Stimulated activated CD8-positive, alpha-beta memory T cell treated with anti-CD3 and anti-CD28 coated beads, Interleukin-4, amount 100 ng/mL, for 48 hours (primary cell): ENCODE measurements around the gene FERMT3.
"Not testable (repeated sequence)": the region's sequence is repeated elsewhere in the genome, so short reads cannot be mapped to it uniquely, and the experiment has no call there.

Source experiments
- DNase-seq: peaks from one replicate; pipeline ENCODE4 v3.0.0-alpha.2; 2020

FERMT3 gene

GRCh38 chr11:64206457-64207255 is at the start of gene FERMT3:
Gene FERMT3, plus strand, starts transcription at chr11:64206721. Its CDS starts 644 bp downstream, at chr11:64207365.
- peak; percentile 84 for DNase-seq

- DNase-seq = no peak
Observed at GRCh38 chr11:64157631-64158394, 48.7 kb upstream of the FERMT3 start.

- no peak for DNase-seq
Observed at GRCh38 chr11:64161037-64161436, 45.5 kb upstream of the FERMT3 start.

- DNase-seq = not testable (repeated sequence)
Observed at GRCh38 chr11:64162769-64163168, 43.8 kb upstream of the FERMT3 start.

GRCh38 chr11:64163951-64164350 is 42.6 kb upstream of the FERMT3 start:
- DNase-seq = no peak

- no peak for DNase-seq
Observed at GRCh38 chr11:64164392-64165312, 41.9 kb upstream of the FERMT3 start.

- peak; percentile 43 for DNase-seq
Observed at GRCh38 chr11:64165481-64165841, 41.1 kb upstream of the FERMT3 start.

- peak; percentile 89 for DNase-seq
Observed at GRCh38 chr11:64165842-64166635, 40.5 kb upstream of the FERMT3 start, which contains the start of gene MACROD1. Gene MACROD1, minus strand, starts transcription at chr11:64166113. Its CDS starts 119 bp downstream, at chr11:64165994.

- no peak for DNase-seq
Observed at GRCh38 chr11:64170419-64170818, 36.1 kb upstream of the FERMT3 start.

- DNase-seq = no peak
Observed at GRCh38 chr11:64173616-64174355, 32.7 kb upstream of the FERMT3 start.

GRCh38 chr11:64176751-64177150 is 29.8 kb upstream of the FERMT3 start:
- DNase-seq = no peak

GRCh38 chr11:64178203-64178602 is 28.3 kb upstream of the FERMT3 start:
- no peak for DNase-seq

GRCh38 chr11:64178951-64179639 is 27.4 kb upstream of the FERMT3 start:
- no peak for DNase-seq

- no peak for DNase-seq
Observed at GRCh38 chr11:64180891-64181290, 25.6 kb upstream of the FERMT3 start.

GRCh38 chr11:64181506-64182411 is 24.8 kb upstream of the FERMT3 start:
- peak; percentile 61 for DNase-seq

- no peak for DNase-seq
Observed at GRCh38 chr11:64183890-64184289, 22.6 kb upstream of the FERMT3 start.

GRCh38 chr11:64185175-64185692 is 21.3 kb upstream of the FERMT3 start:
- DNase-seq = no peak

GRCh38 chr11:64185693-64186491 is 20.6 kb upstream of the FERMT3 start, which contains the start of gene STIP1:
Gene STIP1, plus strand, starts transcription at chr11:64186171. Its CDS starts 91 bp downstream, at chr11:64186262.
- peak; percentile 99 for DNase-seq
